GM12864 (cell line): ENCODE measurements around the gene PDE11A.
"Not testable (repeated sequence)": the region's sequence is repeated elsewhere in the genome, so short reads cannot be mapped to it uniquely, and the experiment has no call there.

ENCODE experiments used
- DNase-seq: peaks from one replicate; pipeline ENCODE4 v3.0.0-alpha.2; 2011; ENCODE audit warnings: low read depth
- H3K4me3 ChIP-seq: 2 replicates; pipeline ENCODE4 v1.5.1; 2011; ENCODE audit warnings: mild to moderate bottlenecking, low read depth, low read length, control low read depth
- CTCF ChIP-seq: IDR thresholded peaks from 2 replicates; pipeline ENCODE4 v1.5.1; 2011; ENCODE audit warnings: low read depth, mild to moderate bottlenecking, moderate library complexity, low read length, control low read depth, inconsistent platforms; ENCODE audit errors: missing control alignments

Gene PDE11A

GRCh38 chr2:178093471-178093870, 20.9 kb upstream of the PDE11A start:
- TF ChIP-seq CTCF = no peak
- DNase-seq = no peak
- H3K4me3 ChIP-seq = no peak overlapping the region

GRCh38 chr2:178088774-178089270, 16.2 kb upstream of the PDE11A start:
- no peak for TF ChIP-seq CTCF
- no peak for DNase-seq
- H3K4me3 ChIP-seq = no peak overlapping the region

- DNase-seq = no peak
- no peak for TF ChIP-seq CTCF
- H3K4me3 ChIP-seq = no peak overlapping the region
Measured at GRCh38 chr2:178084273-178084672, 11.7 kb upstream of the PDE11A start.

- no peak for DNase-seq
- no peak overlapping the region for H3K4me3 ChIP-seq
- TF ChIP-seq CTCF = no peak
Measured at GRCh38 chr2:178082408-178083045, 9.9 kb upstream of the PDE11A start.

- not testable (repeated sequence) for DNase-seq
Measured at GRCh38 chr2:178079279-178079678, 6.7 kb upstream of the PDE11A start.

GRCh38 chr2:178076130-178076529, 3.6 kb upstream of the PDE11A start:
- no peak for TF ChIP-seq CTCF
- DNase-seq = no peak
- H3K4me3 ChIP-seq = no peak overlapping the region

More at GRCh38 chr2:178079279-178079678, 6.7 kb upstream of the PDE11A start:
- H3K4me3 ChIP-seq = not testable (repeated sequence)

- DNase-seq = no peak
- H3K4me3 ChIP-seq = no peak overlapping the region
- TF ChIP-seq CTCF = no peak
Measured at GRCh38 chr2:178075006-178075326, 2.4 kb upstream of the PDE11A start.
